IMR-90 (cell line): ENCODE results near the gene UROD. TPM values are rescaled to one million over a fixed set of nuclear protein-coding genes. Genes with fewer than 3 reads are reported as not detected.

Experiments used
- ATAC-seq: fragments of 200-7000 bp; cut with Tn5 transposase; 2 replicates; pipeline ENCODE4 v1.9.1; 2020; ENCODE audit warnings: low read depth, mild to moderate bottlenecking, moderate library complexity
- BruUV-seq: library from RNA; stranded (reverse); fragments of 400-500 nt; replicated peaks from 2 replicates; lab custom pipeline; 2021; lab: Mats Ljungman, UMichigan
- CTCF ChIA-PET: fragments of 300-600 bp; formaldehyde crosslinking; extraction: SDS; loops from one replicate; lab custom pipeline; 2021; ENCODE audit warnings: antibody characterized with exemption; lab: Yijun Ruan, JAX
- POLR2A ChIA-PET: fragments of 300-600 bp; sonication (Branson Sonifier 250); formaldehyde crosslinking; loops from one replicate; lab custom pipeline; 2022; ENCODE audit warnings: antibody characterized with exemption; ENCODE audit not compliant: unreplicated experiment; lab: Charles Lee
- DNase-seq: peaks from one replicate; pipeline ENCODE4 v3.0.0; 2013
- H2AFZ ChIP-seq: replicated peaks from 2 replicates; pipeline ENCODE3; 2013; ENCODE audit warnings: low read length, mild to moderate bottlenecking; ENCODE audit not compliant: poor library complexity
- H2AK5ac ChIP-seq: 2 replicates; pipeline ENCODE4 v1.6.1; 2013; ENCODE audit warnings: low read depth, low read length, inconsistent platforms
- H2AK9ac ChIP-seq: replicated peaks from 2 replicates; pipeline ENCODE3; 2013; ENCODE audit warnings: mild to moderate bottlenecking, low read depth, low read length, moderate library complexity; ENCODE audit not compliant: poor library complexity
- H2BK120ac ChIP-seq: 2 replicates; pipeline ENCODE4 v1.6.1; 2013; ENCODE audit warnings: low read depth, low read length, inconsistent platforms
- H2BK15ac ChIP-seq: 3 replicates; pipeline ENCODE4 v1.6.1; 2013; ENCODE audit warnings: low read depth, low read length, inconsistent platforms
- H2BK20ac ChIP-seq: 2 replicates; pipeline ENCODE4 v1.6.1; 2013; ENCODE audit warnings: low read depth, mild to moderate bottlenecking, inconsistent platforms, low read length, moderate library complexity
- H2BK5ac ChIP-seq: 2 replicates; pipeline ENCODE4 v1.6.1; 2013; ENCODE audit warnings: mild to moderate bottlenecking, low read depth, low read length, inconsistent platforms; ENCODE audit not compliant: poor library complexity, severe bottlenecking
- H3K14ac ChIP-seq: replicated peaks from 2 replicates; pipeline ENCODE4 v1.6.1; 2013; ENCODE audit warnings: low read depth, low read length, inconsistent platforms
- H3K18ac ChIP-seq: 2 replicates; pipeline ENCODE4 v1.6.1; 2013; ENCODE audit warnings: low read depth, low read length, control low read depth
- H3K23ac ChIP-seq: 2 replicates; pipeline ENCODE4 v1.6.1; 2013; ENCODE audit warnings: low read depth, low read length, inconsistent platforms
- H3K27ac ChIP-seq: 2 replicates; pipeline ENCODE4 v1.5.1; 2013; ENCODE audit warnings: mild to moderate bottlenecking, control low read depth, low read length; ENCODE audit not compliant: insufficient read depth
- H3K27me3 ChIP-seq: 2 replicates; pipeline ENCODE4 v1.6.1; 2013; ENCODE audit warnings: low read length; ENCODE audit not compliant: control insufficient read depth, insufficient read depth
- H3K36me3 ChIP-seq: 2 replicates; pipeline ENCODE4 v1.6.1; 2013; ENCODE audit warnings: low read length, mixed read lengths; ENCODE audit not compliant: control insufficient read depth, insufficient read depth
- H3K4ac ChIP-seq: 2 replicates; pipeline ENCODE4 v1.6.1; 2013; ENCODE audit warnings: low read depth, low read length, inconsistent platforms
- H3K4me1 ChIP-seq: 2 replicates; pipeline ENCODE4 v1.6.1; 2013; ENCODE audit warnings: low read length, mixed read lengths; ENCODE audit not compliant: control insufficient read depth, insufficient read depth
- H3K4me2 ChIP-seq: 2 replicates; pipeline ENCODE4 v1.6.1; 2013; ENCODE audit warnings: low read depth, mild to moderate bottlenecking, control low read depth, low read length, moderate library complexity
- H3K4me3 ChIP-seq: 2 replicates; pipeline ENCODE4 v1.5.1; 2013; ENCODE audit warnings: low read depth, mild to moderate bottlenecking, control low read depth, low read length, moderate library complexity; ENCODE audit not compliant: insufficient read depth
- H3K56ac ChIP-seq: 2 replicates; pipeline ENCODE4 v1.6.1; 2013; ENCODE audit warnings: low read length, inconsistent platforms; ENCODE audit not compliant: insufficient read depth; ENCODE audit errors: extremely low read depth
- H3K79me1 ChIP-seq, 2 experiments: 2 replicates each; pipeline ENCODE4 v1.6.1; 2013; ENCODE audit warnings: low read length in 2 of 2, inconsistent platforms in 1 of 2, low read depth in 1 of 2
- H3K9ac ChIP-seq: 2 replicates; pipeline ENCODE4 v1.6.1; 2013; ENCODE audit warnings: low read depth, low read length, control low read depth
- H3K9me1 ChIP-seq: 2 replicates; pipeline ENCODE4 v1.6.1; 2013; ENCODE audit warnings: low read length, inconsistent platforms; ENCODE audit not compliant: insufficient read depth
- H3K9me3 ChIP-seq: 2 replicates; pipeline ENCODE4 v1.6.1; 2013; ENCODE audit warnings: low read length; ENCODE audit not compliant: control insufficient read depth, insufficient read depth
- H4K20me1 ChIP-seq: 2 replicates; pipeline ENCODE4 v1.6.1; 2013; ENCODE audit warnings: low read length, inconsistent platforms; ENCODE audit not compliant: insufficient read depth
- H4K5ac ChIP-seq: 2 replicates; pipeline ENCODE4 v1.6.1; 2013; ENCODE audit warnings: mild to moderate bottlenecking, low read depth, low read length, control low read depth
- H4K8ac ChIP-seq, 2 experiments: 2 replicates each; pipeline ENCODE4 v1.6.1; 2013; ENCODE audit warnings: low read depth in 2 of 2, low read length in 2 of 2, control low read depth in 1 of 2, inconsistent platforms in 1 of 2
- H4K91ac ChIP-seq: 2 replicates; pipeline ENCODE4 v1.6.1; 2013; ENCODE audit warnings: low read depth, low read length, inconsistent platforms; ENCODE audit not compliant: insufficient read depth
- NFE2L2 ChIP-seq: fragments of 150-350 bp; IDR thresholded peaks from 2 replicates; pipeline ENCODE4 v1.6.1; 2016; ENCODE audit warnings: low read depth, mild to moderate bottlenecking, low read length
- SMC3 ChIP-seq: fragments of 150-350 bp; IDR thresholded peaks from 2 replicates; pipeline ENCODE4 v1.6.1; 2016; ENCODE audit warnings: low read depth, mild to moderate bottlenecking, antibody characterized with exemption, low read length, moderate library complexity
- WGBS, 2 experiments: methylation state at CpG; one replicate each; pipeline versions ENCODE4 v1.1.5 to v1.1.7; 2013; ENCODE audit warnings: missing lambda C conversion rate in 2 of 2; ENCODE audit not compliant: insufficient read length in 1 of 2; ENCODE audit errors: extremely low coverage in 2 of 2; 5-methylcytosine and 5-hydroxymethylcytosine counted together
- dilution Hi-C: fragments of 300-500 bp; cut with HindIII; formaldehyde crosslinking; loops from one replicate; pipeline ENCODE4 v1.14.3; 2018; ENCODE audit warnings: low sequenced_read_pairs; ENCODE audit not compliant: unreplicated experiment
- in situ Hi-C: fragments of 300-500 bp; cut with MboI; formaldehyde crosslinking; loops from 3 replicates; pipeline ENCODE4 v1.14.3; 2019; ENCODE audit warnings: low sequenced_read_pairs, inconsistent platforms, mixed read lengths
- intact Hi-C: fragments of 100-400 bp; cut with micrococcal nuclease; formaldehyde crosslinking; loops from 2 replicates; pipeline ENCODE4 v1.10.0; 2022
- polyA plus RNA-seq, 3 experiments: library from polyadenylated mRNA; depleted of rRNA; stranded (reverse); fragments of >200 nt; gene quantifications; 2 replicates each; pipeline ENCODE4 v1.2.3, GENCODE V29; 2012; ENCODE audit warnings: low replicate concordance in 1 of 3
- total RNA-seq: library from RNA; depleted of rRNA; stranded (reverse); fragments of >200 nt; gene quantifications from 2 replicates; pipeline ENCODE4 v1.2.3, GENCODE V29; 2012

UROD gene
- total and polyA plus RNA-seq, 2 of the 4 experiments (the other 2 are of a cell fraction) = 220 to 224 TPM

- Histone ChIP-seq H3K4me1 (peaks cover 2% of the 10 kb centered on the region; the same call in 1 of the 2 replicates), H2BK120ac (no peak overlapping the region), H3K14ac (0 out of 2 replicates have a peak overlapping the region, but pooled peaks have one; percentile 39), H4K8ac (no peak overlapping the region), H3K9me1 (no peaks in the 10 kb centered on the region; the same call in 1 of the 2 replicates), H4K5ac (no peak overlapping the region), H4K91ac (no peak overlapping the region), H3K9ac (no peak overlapping the region), H2AK5ac (no peak overlapping the region), H4K20me1 (no peaks in the 10 kb centered on the region), H3K9me3 (no peaks in the 10 kb centered on the region), H2BK15ac (no peak overlapping the region), H3K27me3 (no peaks in the 10 kb centered on the region), H3K79me1 (peaks cover 7 to 19% of the 10 kb centered on the region in 2 experiments; a peak in 2 of 4 replicates), H3K36me3 (peaks cover 6% of the 10 kb centered on the region), H2BK20ac (no peak overlapping the region), H2AFZ (no peak overlapping the region), H2BK5ac (no peak overlapping the region), H3K4ac (no peak overlapping the region), H3K18ac (no peak overlapping the region), H3K4me3 (no peak overlapping the region), H3K56ac (no peak overlapping the region), H3K23ac (peak overlapping the region; percentile 50; the same call in 1 of the 2 replicates), H3K4me2 (peak overlapping the region; percentile 19; the same call in 1 of the 2 replicates), H2AK9ac (no peak overlapping the region), H3K27ac (no peak overlapping the region)
- in situ Hi-C loops (no loop called here), intact Hi-C loops (no loop called here), dilution Hi-C loops (no loop called here)
- ChIA-PET POLR2A (interaction anchor here (0.6 kb wide), 1 partner anchor 67 kb away, joined by 4 read pairs; no protein-coding TSS in a partner anchor), CTCF (no interaction called here)
- no CpG with 5 or more reads among the region's 4 CpGs for WGBS, 2 experiments
- DNase-seq (peak; percentile 30), ATAC-seq (0 out of 2 replicates have a peak, but pooled peaks have one; percentile 44)
- TF ChIP-seq SMC3 = no peak
- no peak for TF ChIP-seq NFE2L2
- no TSS peak for BruUV-seq
Measured at GRCh38 chr1:44970317-44970716, 41.7 kb upstream of the UROD start.
